HG02642 (cell line): ENCODE measurements around the gene ARFIP1.

ENCODE experiments used
- ATAC-seq: cut with Tn5 transposase; IDR thresholded peaks from one replicate; pipeline ENCODE4 v1.9.1; 2021; ENCODE audit warnings: mild to moderate bottlenecking; ENCODE audit not compliant: unreplicated experiment, poor library complexity

The ARFIP1 gene

GRCh38 chr4:152784490-152785350 lies 5.0 kb downstream of the ARFIP1 start:
- ATAC-seq: no peak

- no peak for ATAC-seq
Observed at GRCh38 chr4:152785639-152786615, 6.2 kb downstream of the ARFIP1 start.

GRCh38 chr4:152786627-152787026 lies 6.9 kb downstream of the ARFIP1 start:
- ATAC-seq: no peak

- ATAC-seq: no peak
Observed at GRCh38 chr4:152795891-152796290, 16.1 kb downstream of the ARFIP1 start.

- no peak for ATAC-seq
Observed at GRCh38 chr4:152803541-152803940, 23.8 kb downstream of the ARFIP1 start.

- no peak for ATAC-seq
Observed at GRCh38 chr4:152805071-152805650, 25.4 kb downstream of the ARFIP1 start.

- ATAC-seq: no peak
Observed at GRCh38 chr4:152805818-152806217, 26.1 kb downstream of the ARFIP1 start.

GRCh38 chr4:152806501-152807125 lies 26.9 kb downstream of the ARFIP1 start:
- no peak for ATAC-seq

- ATAC-seq: no peak
Observed at GRCh38 chr4:152807294-152807829, 27.6 kb downstream of the ARFIP1 start.

- ATAC-seq: no peak
Observed at GRCh38 chr4:152808670-152809069, 28.9 kb downstream of the ARFIP1 start.

- no peak for ATAC-seq
Observed at GRCh38 chr4:152810715-152811287, 31.0 kb downstream of the ARFIP1 start.

GRCh38 chr4:152815078-152815477 lies 35.3 kb downstream of the ARFIP1 start:
- ATAC-seq: no peak

GRCh38 chr4:152817331-152817730 lies 37.6 kb downstream of the ARFIP1 start:
- no peak for ATAC-seq

- ATAC-seq: no peak
Observed at GRCh38 chr4:152819026-152819645, 39.4 kb downstream of the ARFIP1 start.

- ATAC-seq: no peak
Observed at GRCh38 chr4:152820073-152820472, 40.3 kb downstream of the ARFIP1 start.

- ATAC-seq: no peak
Observed at GRCh38 chr4:152822323-152822722, 42.6 kb downstream of the ARFIP1 start.

GRCh38 chr4:152824561-152824960 lies 44.8 kb downstream of the ARFIP1 start:
- no peak for ATAC-seq

GRCh38 chr4:152825336-152825735 lies 45.6 kb downstream of the ARFIP1 start:
- no peak for ATAC-seq

- no peak for ATAC-seq
Observed at GRCh38 chr4:152828122-152828521, 48.4 kb downstream of the ARFIP1 start.
